Measurements from ENCODE around the gene CEP112. TPM values are rescaled to one million over a fixed set of nuclear protein-coding genes. Genes with fewer than 3 reads are reported as not detected.
"Not testable (repeated sequence)": the region's sequence is repeated elsewhere in the genome, so short reads cannot be mapped to it uniquely, and the experiment has no call there.

CEP112 gene
- polyA plus RNA-seq, 1 donor = 16.9 TPM

GRCh38 chr17:65742403-65743307 lies 449.3 kb downstream of the CEP112 start:
- DNase-seq (ENCODE audit: low read depth) = no peak

GRCh38 chr17:65741710-65742109 lies 450.2 kb downstream of the CEP112 start:
- no peak for DNase-seq (ENCODE audit: low read depth)

GRCh38 chr17:65739034-65739433 lies 452.9 kb downstream of the CEP112 start:
- no peak for DNase-seq (ENCODE audit: low read depth)

GRCh38 chr17:65737451-65737850 lies 454.5 kb downstream of the CEP112 start:
- DNase-seq (ENCODE audit: low read depth) = no peak

- no peak for DNase-seq (ENCODE audit: low read depth)
These were observed 458.6 kb downstream of the CEP112 start for GRCh38 chr17:65733314-65733713.

GRCh38 chr17:65732667-65733066 lies 459.3 kb downstream of the CEP112 start:
- DNase-seq (ENCODE audit: low read depth) = not testable (repeated sequence)

GRCh38 chr17:65730711-65731169 lies 461.2 kb downstream of the CEP112 start:
- DNase-seq (ENCODE audit: low read depth) = no peak

GRCh38 chr17:65729207-65729606 lies 462.7 kb downstream of the CEP112 start:
- DNase-seq (ENCODE audit: low read depth) = no peak

GRCh38 chr17:65727832-65728231 lies 464.1 kb downstream of the CEP112 start:
- no peak for DNase-seq (ENCODE audit: low read depth)

GRCh38 chr17:65727246-65727645 lies 464.7 kb downstream of the CEP112 start:
- DNase-seq (ENCODE audit: low read depth) = no peak

GRCh38 chr17:65723431-65724151 lies 468.3 kb downstream of the CEP112 start:
- DNase-seq (ENCODE audit: low read depth) = no peak

GRCh38 chr17:65718601-65719000 lies 473.3 kb downstream of the CEP112 start:
- DNase-seq (ENCODE audit: low read depth) = no peak

- DNase-seq (ENCODE audit: low read depth) = no peak
These were observed 479.3 kb downstream of the CEP112 start for GRCh38 chr17:65712383-65713267.

- no peak for DNase-seq (ENCODE audit: low read depth)
These were observed 480.2 kb downstream of the CEP112 start for GRCh38 chr17:65711671-65712276.

- DNase-seq (ENCODE audit: low read depth) = no peak
These were observed 484.2 kb downstream of the CEP112 start for GRCh38 chr17:65707780-65708179.

- no peak for DNase-seq (ENCODE audit: low read depth)
These were observed 487.2 kb downstream of the CEP112 start for GRCh38 chr17:65704731-65705130.

- DNase-seq (ENCODE audit: low read depth) = no peak
These were observed 488.0 kb downstream of the CEP112 start for GRCh38 chr17:65703891-65704290.

GRCh38 chr17:65699459-65699858 lies 492.5 kb downstream of the CEP112 start:
- DNase-seq (ENCODE audit: low read depth) = no peak

- no peak for DNase-seq (ENCODE audit: low read depth)
These were observed 493.4 kb downstream of the CEP112 start for GRCh38 chr17:65698381-65699061.

GRCh38 chr17:65697661-65698060 lies 494.3 kb downstream of the CEP112 start:
- DNase-seq (ENCODE audit: low read depth) = no peak

All from forelimb muscle (tissue), 1 donor.